GM20000 (cell line): ENCODE measurements around the gene GDAP1L1.
"Not testable (repeated sequence)": the region's sequence is repeated elsewhere in the genome, so short reads cannot be mapped to it uniquely, and the experiment has no call there.

Experiments used
- DNase-seq: peaks from one replicate; pipeline ENCODE4 v3.0.0; 2012; ENCODE audit warnings: low spot score
- TF ChIP-seq, protein P1 (sequence below): IDR thresholded peaks from 2 replicates; pipeline ENCODE4 v1.5.1; 2012; ENCODE audit warnings: mild to moderate bottlenecking, control low read depth; ENCODE audit errors: extremely low read depth, missing control alignments

The GDAP1L1 gene

DNA sequence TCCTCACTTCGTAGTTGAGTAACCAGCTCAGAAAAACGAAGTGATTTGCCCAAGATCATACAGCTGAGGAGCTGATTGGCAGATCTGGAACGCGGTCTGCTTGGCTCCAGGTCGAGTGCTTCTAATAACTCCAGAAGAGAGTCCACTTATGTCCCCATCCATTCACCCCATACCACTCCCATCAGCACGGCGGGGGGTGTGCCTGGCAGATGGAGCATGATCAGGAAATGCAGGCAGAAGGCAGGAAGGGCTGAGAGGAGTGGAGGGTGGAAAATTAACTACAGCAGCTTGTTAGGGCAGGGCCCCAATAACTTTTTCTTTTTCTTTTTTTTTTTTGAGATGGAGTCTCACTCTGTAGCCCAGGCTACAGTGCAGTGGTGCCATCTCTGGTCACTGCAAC, 48.9 kb downstream of the GDAP1L1 start:
- TF ChIP-seq, protein P1, sequence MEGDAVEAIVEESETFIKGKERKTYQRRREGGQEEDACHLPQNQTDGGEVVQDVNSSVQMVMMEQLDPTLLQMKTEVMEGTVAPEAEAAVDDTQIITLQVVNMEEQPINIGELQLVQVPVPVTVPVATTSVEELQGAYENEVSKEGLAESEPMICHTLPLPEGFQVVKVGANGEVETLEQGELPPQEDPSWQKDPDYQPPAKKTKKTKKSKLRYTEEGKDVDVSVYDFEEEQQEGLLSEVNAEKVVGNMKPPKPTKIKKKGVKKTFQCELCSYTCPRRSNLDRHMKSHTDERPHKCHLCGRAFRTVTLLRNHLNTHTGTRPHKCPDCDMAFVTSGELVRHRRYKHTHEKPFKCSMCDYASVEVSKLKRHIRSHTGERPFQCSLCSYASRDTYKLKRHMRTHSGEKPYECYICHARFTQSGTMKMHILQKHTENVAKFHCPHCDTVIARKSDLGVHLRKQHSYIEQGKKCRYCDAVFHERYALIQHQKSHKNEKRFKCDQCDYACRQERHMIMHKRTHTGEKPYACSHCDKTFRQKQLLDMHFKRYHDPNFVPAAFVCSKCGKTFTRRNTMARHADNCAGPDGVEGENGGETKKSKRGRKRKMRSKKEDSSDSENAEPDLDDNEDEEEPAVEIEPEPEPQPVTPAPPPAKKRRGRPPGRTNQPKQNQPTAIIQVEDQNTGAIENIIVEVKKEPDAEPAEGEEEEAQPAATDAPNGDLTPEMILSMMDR = no peak
- no peak for DNase-seq

- no peak for DNase-seq
- TF ChIP-seq, protein P1 = no peak
Observed at GRCh38 chr20:44297721-44298120, 50.6 kb downstream of the GDAP1L1 start.

- DNase-seq = not testable (repeated sequence)
Observed at GRCh38 chr20:44299011-44299535, 52.0 kb downstream of the GDAP1L1 start.

- TF ChIP-seq, protein P1 = no peak
- DNase-seq = no peak
Observed at GRCh38 chr20:44301285-44301684, 54.2 kb downstream of the GDAP1L1 start.

- TF ChIP-seq, protein P1 = no peak
- DNase-seq = no peak
Observed at GRCh38 chr20:44302026-44302669, 55.0 kb downstream of the GDAP1L1 start.

- TF ChIP-seq, protein P1 = no peak
- DNase-seq = no peak
Observed at GRCh38 chr20:44302736-44303135, 55.6 kb downstream of the GDAP1L1 start.

DNA sequence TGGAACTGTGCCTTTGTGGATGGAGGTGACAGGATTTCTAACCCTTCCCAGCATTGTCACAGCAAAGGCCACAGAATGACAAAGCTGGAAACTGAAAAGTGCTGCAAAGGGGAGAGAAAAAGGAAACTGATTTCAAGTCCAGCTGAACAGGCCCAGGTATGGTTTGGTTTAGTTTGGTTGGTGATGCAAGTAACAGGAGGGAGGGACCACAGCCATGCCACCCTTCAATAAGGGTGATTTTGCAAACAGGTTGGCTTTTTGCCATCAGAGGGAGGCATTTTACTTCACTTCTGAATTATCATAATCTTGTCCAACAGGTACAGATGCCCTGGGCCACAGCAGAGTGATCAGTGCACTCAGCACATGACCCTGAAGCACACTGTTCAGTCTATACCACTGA, 57.3 kb downstream of the GDAP1L1 start:
- DNase-seq = no peak
- TF ChIP-seq, protein P1 = no peak

GRCh38 chr20:44306927-44307326, 59.8 kb downstream of the GDAP1L1 start:
- TF ChIP-seq, protein P1 = no peak
- no peak for DNase-seq
